Cardiac muscle cell (in vitro differentiated cells and primary cell): ENCODE data around the gene INO80E. TPM values are rescaled to one million over a fixed set of nuclear protein-coding genes. Genes with fewer than 3 reads are reported as not detected.

Experiments used
- DNase-seq, 2 donors: peaks; one replicate each; pipeline versions ENCODE4 v3.0.0 to v3.0.0-alpha.2; 2010 to 2017; ENCODE audit warnings: low read depth in 1 of 2, low spot score in 1 of 2
- H3K27ac ChIP-seq: fragments of 200-600 bp; sonication (generic); 2 replicates; pipeline ENCODE4 v1.5.1; 2016
- H3K27me3 ChIP-seq: fragments of 200-600 bp; sonication (generic); 2 replicates; pipeline ENCODE4 v1.6.0; 2016; ENCODE audit warnings: control low read depth
- H3K36me3 ChIP-seq: fragments of 200-600 bp; sonication (generic); 2 replicates; pipeline ENCODE4 v1.5.1; 2016; ENCODE audit warnings: control low read depth
- H3K4me1 ChIP-seq: fragments of 200-600 bp; sonication (generic); 2 replicates; pipeline ENCODE4 v1.8.1; 2017; ENCODE audit warnings: low read depth, mild to moderate bottlenecking, mixed run types
- H3K4me3 ChIP-seq: fragments of 200-600 bp; sonication (generic); 2 replicates; pipeline ENCODE4 v1.5.1; 2016; ENCODE audit warnings: mild to moderate bottlenecking
- H3K9me3 ChIP-seq: fragments of 200-600 bp; sonication (generic); 2 replicates; pipeline ENCODE4 v1.5.1; 2017; ENCODE audit warnings: low read depth, mild to moderate bottlenecking, control low read depth
- polyA plus RNA-seq: library from polyadenylated mRNA; unstranded; fragments of >200 nt; fragmentation: Nextera tagmentation; extraction: Ambion mirVana; gene quantifications from 2 replicates; pipeline ENCODE4 v1.2.1, GENCODE V29; 2016
- total RNA-seq: library from RNA; depleted of rRNA; stranded (reverse); fragments of >200 nt; gene quantifications from 2 replicates; pipeline ENCODE4 v1.2.3, GENCODE V29; 2016
- TF ChIP-seq, protein P1 (sequence below): IDR thresholded peaks from 2 replicates; pipeline ENCODE4 v1.5.1; 2012; ENCODE audit warnings: low read depth, mild to moderate bottlenecking, low read length

The INO80E gene
- total and polyA plus RNA-seq, 2 experiments from 2014 or later = 19.0 to 167 TPM

- no peak for DNase-seq
- H3K4me3 ChIP-seq = no peak overlapping the region
- no peaks in the 10 kb centered on the region for H3K4me1 ChIP-seq
- TF ChIP-seq, protein P1, sequence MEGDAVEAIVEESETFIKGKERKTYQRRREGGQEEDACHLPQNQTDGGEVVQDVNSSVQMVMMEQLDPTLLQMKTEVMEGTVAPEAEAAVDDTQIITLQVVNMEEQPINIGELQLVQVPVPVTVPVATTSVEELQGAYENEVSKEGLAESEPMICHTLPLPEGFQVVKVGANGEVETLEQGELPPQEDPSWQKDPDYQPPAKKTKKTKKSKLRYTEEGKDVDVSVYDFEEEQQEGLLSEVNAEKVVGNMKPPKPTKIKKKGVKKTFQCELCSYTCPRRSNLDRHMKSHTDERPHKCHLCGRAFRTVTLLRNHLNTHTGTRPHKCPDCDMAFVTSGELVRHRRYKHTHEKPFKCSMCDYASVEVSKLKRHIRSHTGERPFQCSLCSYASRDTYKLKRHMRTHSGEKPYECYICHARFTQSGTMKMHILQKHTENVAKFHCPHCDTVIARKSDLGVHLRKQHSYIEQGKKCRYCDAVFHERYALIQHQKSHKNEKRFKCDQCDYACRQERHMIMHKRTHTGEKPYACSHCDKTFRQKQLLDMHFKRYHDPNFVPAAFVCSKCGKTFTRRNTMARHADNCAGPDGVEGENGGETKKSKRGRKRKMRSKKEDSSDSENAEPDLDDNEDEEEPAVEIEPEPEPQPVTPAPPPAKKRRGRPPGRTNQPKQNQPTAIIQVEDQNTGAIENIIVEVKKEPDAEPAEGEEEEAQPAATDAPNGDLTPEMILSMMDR = no peak
- H3K27me3 ChIP-seq = peaks cover 11% of the 10 kb centered on the region
- H3K9me3 ChIP-seq = no peaks in the 10 kb centered on the region
- no peak overlapping the region for H3K27ac ChIP-seq
- H3K36me3 ChIP-seq = no peaks in the 10 kb centered on the region
Measured at GRCh38 chr16:30025574-30025973, 29.5 kb downstream of the INO80E start.

DNA sequence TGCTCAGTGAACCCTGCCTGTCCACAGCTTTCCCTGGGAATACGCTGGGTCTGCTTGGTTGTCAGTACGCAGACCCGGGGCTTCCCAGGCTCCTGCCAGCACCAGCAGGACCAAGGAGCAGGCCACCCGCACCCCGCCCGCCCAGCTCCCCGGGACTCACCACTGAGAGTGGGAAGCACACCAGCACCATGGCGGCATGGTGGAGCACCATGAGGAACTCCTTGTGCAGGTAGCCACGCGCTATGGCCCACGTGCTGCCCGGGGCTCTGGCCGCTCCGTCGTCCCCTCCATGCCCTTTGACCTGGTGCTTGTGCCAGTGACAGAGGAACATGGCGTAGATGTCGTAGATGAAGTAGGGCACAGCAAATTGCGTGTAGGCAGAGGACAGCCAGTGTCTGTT lies 30.4 kb downstream of the INO80E start:
- Histone ChIP-seq H3K9me3 (no peaks in the 10 kb centered on the region), H3K4me1 (no peaks in the 10 kb centered on the region), H3K36me3 (no peaks in the 10 kb centered on the region), H3K27ac (no peak overlapping the region), H3K4me3 (no peak overlapping the region), H3K27me3 (peaks cover 20% of the 10 kb centered on the region)
- TF ChIP-seq, protein P1 = no peak
- no peak for DNase-seq

GRCh38 chr16:30027588-30028437 lies 31.8 kb downstream of the INO80E start:
- no peak overlapping the region for H3K4me3 ChIP-seq
- H3K4me1 ChIP-seq = no peaks in the 10 kb centered on the region
- DNase-seq = no peak
- no peaks in the 10 kb centered on the region for H3K9me3 ChIP-seq
- no peak overlapping the region for H3K27ac ChIP-seq
- TF ChIP-seq, protein P1 = no peak
- H3K27me3 ChIP-seq = peaks cover 27% of the 10 kb centered on the region
- no peaks in the 10 kb centered on the region for H3K36me3 ChIP-seq

DNA sequence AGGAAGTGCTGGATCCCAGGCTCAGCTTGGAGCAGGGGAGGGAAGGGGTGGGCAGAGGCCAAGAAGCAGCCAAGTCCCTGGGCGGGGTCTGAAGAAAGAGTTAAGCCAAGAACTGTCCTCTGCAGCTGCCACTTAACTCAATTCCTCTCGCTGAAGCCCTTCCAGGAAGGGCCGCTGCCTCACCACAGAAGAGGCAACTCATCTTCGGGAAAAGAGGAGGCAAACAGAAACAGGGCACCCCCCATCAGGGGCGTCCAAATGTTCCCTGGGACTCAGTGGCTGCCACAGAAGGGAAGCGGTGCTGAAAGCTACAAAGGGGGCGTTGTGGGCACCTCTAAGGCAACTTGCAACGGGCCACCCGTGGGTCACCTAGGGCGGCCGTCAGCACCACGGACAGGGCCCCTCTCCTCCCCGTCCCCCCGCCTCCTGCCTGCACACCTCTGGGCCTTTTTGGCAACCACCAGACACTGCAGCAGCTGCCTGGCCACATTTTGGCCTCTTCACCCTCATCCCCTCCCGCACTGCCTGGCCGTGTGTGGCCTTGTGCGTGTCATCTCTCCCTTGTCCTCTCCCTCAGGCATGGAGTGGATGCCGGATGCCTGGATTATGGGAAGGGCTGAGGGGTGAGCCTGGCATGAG lies 32.5 kb downstream of the INO80E start:
- TF ChIP-seq, protein P1 = no peak
- H3K4me3 ChIP-seq = no peak overlapping the region
- no peak overlapping the region for H3K27ac ChIP-seq
- no peaks in the 10 kb centered on the region for H3K36me3 ChIP-seq
- H3K4me1 ChIP-seq = no peaks in the 10 kb centered on the region
- H3K27me3 ChIP-seq = peaks cover 31% of the 10 kb centered on the region
- peak; percentile 30 to 85 for DNase-seq
- no peaks in the 10 kb centered on the region for H3K9me3 ChIP-seq

GRCh38 chr16:30030011-30030685 lies 34.1 kb downstream of the INO80E start:
- TF ChIP-seq, protein P1 = no peak
- no peak for DNase-seq
- Histone ChIP-seq H3K27me3 (peaks cover 38% of the 10 kb centered on the region), H3K9me3 (no peaks in the 10 kb centered on the region), H3K36me3 (no peaks in the 10 kb centered on the region), H3K27ac (no peak overlapping the region), H3K4me3 (no peak overlapping the region), H3K4me1 (no peaks in the 10 kb centered on the region)
